Measurements from ENCODE around the gene SPINT2. TPM values are rescaled to one million over a fixed set of nuclear protein-coding genes. Genes with fewer than 3 reads are reported as not detected.

SPINT2 gene
- total and polyA plus RNA-seq, 2 donors (not counting 1 experiment from before 2014, with no cell fraction given), result 50.0 to 70.0 TPM

- peaks cover 12 to 24% of the 10 kb centered on the region in 2 donors for H3K4me1 ChIP-seq (ENCODE audit: control insufficient read depth in 2 of 2, insufficient read depth in 2 of 2, low read length in 2 of 2)
- WGBS (ENCODE audit: insufficient coverage), result 85% methylated on average over 4 of the region's 5 CpGs
- H3K4me1 Mint-ChIP-seq, result peaks cover 25% of the 10 kb centered on the region
- H3K27ac Mint-ChIP-seq, result no peak overlapping the region
- no peaks in the 10 kb centered on the region for H3K9me3 Mint-ChIP-seq (ENCODE audit: insufficient read depth)
- H3K27me3 ChIP-seq (replicated peaks in 1 of 4; ENCODE audit: control extremely low read depth in 1 of 4, control insufficient read depth in 3 of 4, insufficient read depth in 4 of 4, low read length in 3 of 4), result no peaks in the 10 kb centered on the region
- H3K9ac ChIP-seq (ENCODE audit: low read length), result no peak overlapping the region
- peaks cover 5% of the 10 kb centered on the region for H3K79me2 ChIP-seq (ENCODE audit: control insufficient read depth, insufficient read depth, low read length)
- TF ChIP-seq CTCF (IDR thresholded peaks at IDR 0.05) (no peak), EZH2 (IDR thresholded peaks at IDR 0.05; ENCODE audit: borderline replicate concordance, insufficient read depth, low read depth, low read length, poor library complexity, severe bottlenecking) (no peak)
- no peaks in the 10 kb centered on the region for H3K9me3 ChIP-seq (ENCODE audit: control extremely low read depth in 1 of 3, control insufficient read depth in 2 of 3, insufficient read depth in 1 of 3, low read length in 2 of 3)
- H4K20me1 ChIP-seq (ENCODE audit: control insufficient read depth, insufficient read depth, low read length, poor library complexity, severe bottlenecking), result no peaks in the 10 kb centered on the region
- no peak overlapping the region for H3K27ac ChIP-seq (ENCODE audit: low read length in 2 of 2)
- H3K4me3 ChIP-seq (ENCODE audit: control extremely low read depth in 1 of 5, extremely low read depth in 1 of 5, insufficient read depth in 1 of 5, low read depth in 2 of 5, low read length in 4 of 5), result no peak overlapping the region
- no peak overlapping the region for H3K4me2 ChIP-seq (replicated peaks; ENCODE audit: low read depth, low read length, poor library complexity, severe bottlenecking)
- CTCF ChIA-PET, result interaction anchor here (5.7 to 5.8 kb wide), 3 partner anchors 9 to 346 kb away, joined by 36 to 59 read pairs (median 55); partner anchors contain the start of genes CATSPERG and PPP1R14A
- no peak overlapping the region for H2AFZ ChIP-seq (ENCODE audit: insufficient read depth, low read depth, low read length, poor library complexity, severe bottlenecking)
- DNase-seq, result no peak
- intact Hi-C loops (cut with micrococcal nuclease), result no loop called here
- no peaks in the 10 kb centered on the region for H3K27me3 Mint-ChIP-seq
- POLR2A ChIA-PET, result interaction anchor here (0.6 to 1.2 kb wide), 2 partner anchors 11 to 23 kb away, joined by 5 to 7 read pairs; no protein-coding TSS in a partner anchor
- ATAC-seq (ENCODE audit: low read depth), result no peak
- no peak overlapping the region for H3K4me3 Mint-ChIP-seq
- peaks cover 0 to 3% of the 10 kb centered on the region in 2 experiments for H3K36me3 ChIP-seq (replicated peaks in 1 of 2; ENCODE audit: control extremely low read depth in 1 of 2, control insufficient read depth in 1 of 2, extremely low read depth in 1 of 2, insufficient read depth in 2 of 2, low read length in 1 of 2)
Observed at GRCh38 chr19:38247126-38247525, 17.2 kb upstream of the SPINT2 start.

GRCh38 chr19:38247734-38248268, 16.6 kb upstream of the SPINT2 start:
- peaks cover 31% of the 10 kb centered on the region for H3K4me1 Mint-ChIP-seq
- H3K4me1 ChIP-seq (ENCODE audit: control insufficient read depth in 2 of 2, insufficient read depth in 2 of 2, low read length in 2 of 2), result peaks cover 19 to 31% of the 10 kb centered on the region in 2 donors
- no peak overlapping the region for H2AFZ ChIP-seq (ENCODE audit: insufficient read depth, low read depth, low read length, poor library complexity, severe bottlenecking)
- TF ChIP-seq EZH2 (IDR thresholded peaks at IDR 0.05; ENCODE audit: borderline replicate concordance, insufficient read depth, low read depth, low read length, poor library complexity, severe bottlenecking) (no peak), CTCF (IDR thresholded peaks at IDR 0.05) (no peak)
- peaks cover 5% of the 10 kb centered on the region for H3K79me2 ChIP-seq (ENCODE audit: control insufficient read depth, insufficient read depth, low read length)
- WGBS (ENCODE audit: insufficient coverage), result 87% methylated on average over 5 of the region's 9 CpGs
- H3K36me3 ChIP-seq (replicated peaks in 1 of 2; ENCODE audit: control extremely low read depth in 1 of 2, control insufficient read depth in 1 of 2, extremely low read depth in 1 of 2, insufficient read depth in 2 of 2, low read length in 1 of 2), result peaks cover 0 to 3% of the 10 kb centered on the region in 2 experiments
- H3K4me3 ChIP-seq (ENCODE audit: control extremely low read depth in 1 of 5, extremely low read depth in 1 of 5, insufficient read depth in 1 of 5, low read depth in 2 of 5, low read length in 4 of 5), result no peak overlapping the region
- H4K20me1 ChIP-seq (ENCODE audit: control insufficient read depth, insufficient read depth, low read length, poor library complexity, severe bottlenecking), result no peaks in the 10 kb centered on the region
- no peak overlapping the region for H3K9ac ChIP-seq (ENCODE audit: low read length)
- no peak overlapping the region for H3K4me3 Mint-ChIP-seq
- no peaks in the 10 kb centered on the region for H3K27me3 ChIP-seq (replicated peaks in 1 of 4; ENCODE audit: control extremely low read depth in 1 of 4, control insufficient read depth in 3 of 4, insufficient read depth in 4 of 4, low read length in 3 of 4)
- H3K4me2 ChIP-seq (replicated peaks; ENCODE audit: low read depth, low read length, poor library complexity, severe bottlenecking), result no peak overlapping the region
- no peaks in the 10 kb centered on the region for H3K9me3 ChIP-seq (ENCODE audit: control extremely low read depth in 1 of 3, control insufficient read depth in 2 of 3, insufficient read depth in 1 of 3, low read length in 2 of 3)
- H3K27ac Mint-ChIP-seq, result no peak overlapping the region
- ChIA-PET POLR2A (interaction anchor here (0.6 kb wide), 1 partner anchor 23 kb away, joined by 5 read pairs; no protein-coding TSS in a partner anchor), CTCF (interaction anchor here (1.3 to 5.7 kb wide), 2 partner anchors 86 to 345 kb away, joined by 5 to 55 read pairs; partner anchors contain the start of gene CATSPERG)
- no peaks in the 10 kb centered on the region for H3K27me3 Mint-ChIP-seq
- intact Hi-C loops (cut with micrococcal nuclease), result no loop called here
- ATAC-seq (ENCODE audit: low read depth) (no peak), DNase-seq (no peak)
- H3K27ac ChIP-seq (ENCODE audit: low read length in 2 of 2), result no peak overlapping the region
- no peaks in the 10 kb centered on the region for H3K9me3 Mint-ChIP-seq (ENCODE audit: insufficient read depth)

All from B cell (primary cell).